GM12801 (cell line): ENCODE results near the gene CCSER2.

Experiments
- TF ChIP-seq, protein P1 (sequence below): IDR thresholded peaks from one replicate; pipeline ENCODE4 v1.5.1; 2011; ENCODE audit warnings: control low read depth; ENCODE audit not compliant: insufficient read length; ENCODE audit errors: extremely low read depth

Gene CCSER2

DNA sequence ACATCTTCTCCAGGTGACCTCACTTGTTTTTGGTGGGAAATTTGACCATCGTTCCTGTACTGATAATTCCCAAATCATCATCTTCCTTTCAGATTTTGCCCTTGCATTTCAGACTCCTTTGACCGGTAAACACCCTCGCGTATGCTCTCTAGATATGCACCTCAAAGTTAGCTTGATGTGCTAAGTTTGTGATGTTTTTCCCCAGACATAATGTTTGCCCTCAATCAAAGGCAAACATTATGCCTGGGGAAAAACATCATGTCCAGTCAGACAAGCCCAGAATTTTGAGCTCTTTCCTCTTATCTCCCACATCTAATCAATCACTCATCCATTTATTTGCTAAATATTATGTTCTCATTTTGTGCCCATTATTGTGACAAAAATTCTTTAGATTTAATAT lies 26.2 kb downstream of the CCSER2 start:
- TF ChIP-seq, protein P1, sequence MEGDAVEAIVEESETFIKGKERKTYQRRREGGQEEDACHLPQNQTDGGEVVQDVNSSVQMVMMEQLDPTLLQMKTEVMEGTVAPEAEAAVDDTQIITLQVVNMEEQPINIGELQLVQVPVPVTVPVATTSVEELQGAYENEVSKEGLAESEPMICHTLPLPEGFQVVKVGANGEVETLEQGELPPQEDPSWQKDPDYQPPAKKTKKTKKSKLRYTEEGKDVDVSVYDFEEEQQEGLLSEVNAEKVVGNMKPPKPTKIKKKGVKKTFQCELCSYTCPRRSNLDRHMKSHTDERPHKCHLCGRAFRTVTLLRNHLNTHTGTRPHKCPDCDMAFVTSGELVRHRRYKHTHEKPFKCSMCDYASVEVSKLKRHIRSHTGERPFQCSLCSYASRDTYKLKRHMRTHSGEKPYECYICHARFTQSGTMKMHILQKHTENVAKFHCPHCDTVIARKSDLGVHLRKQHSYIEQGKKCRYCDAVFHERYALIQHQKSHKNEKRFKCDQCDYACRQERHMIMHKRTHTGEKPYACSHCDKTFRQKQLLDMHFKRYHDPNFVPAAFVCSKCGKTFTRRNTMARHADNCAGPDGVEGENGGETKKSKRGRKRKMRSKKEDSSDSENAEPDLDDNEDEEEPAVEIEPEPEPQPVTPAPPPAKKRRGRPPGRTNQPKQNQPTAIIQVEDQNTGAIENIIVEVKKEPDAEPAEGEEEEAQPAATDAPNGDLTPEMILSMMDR: no peak

DNA sequence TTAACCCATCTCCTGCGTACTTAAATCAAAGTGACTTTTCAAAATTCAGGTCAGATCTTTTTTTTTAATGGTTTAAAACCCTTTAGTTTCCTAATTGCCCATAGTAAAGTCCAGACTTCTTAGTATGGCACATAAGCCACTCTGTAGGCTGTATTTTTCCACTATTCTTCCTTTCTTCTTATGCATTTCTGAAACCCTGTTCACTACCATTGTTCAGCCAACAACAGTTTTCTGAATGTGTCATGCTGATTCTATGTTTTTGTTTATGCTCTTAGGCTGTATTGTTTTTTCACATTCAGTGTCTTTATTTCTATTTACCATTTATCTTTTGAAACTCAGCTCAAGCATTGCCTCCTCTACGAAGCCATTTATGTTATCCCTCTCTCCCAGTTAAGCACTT lies 26.7 kb downstream of the CCSER2 start:
- TF ChIP-seq, protein P1: no peak

DNA sequence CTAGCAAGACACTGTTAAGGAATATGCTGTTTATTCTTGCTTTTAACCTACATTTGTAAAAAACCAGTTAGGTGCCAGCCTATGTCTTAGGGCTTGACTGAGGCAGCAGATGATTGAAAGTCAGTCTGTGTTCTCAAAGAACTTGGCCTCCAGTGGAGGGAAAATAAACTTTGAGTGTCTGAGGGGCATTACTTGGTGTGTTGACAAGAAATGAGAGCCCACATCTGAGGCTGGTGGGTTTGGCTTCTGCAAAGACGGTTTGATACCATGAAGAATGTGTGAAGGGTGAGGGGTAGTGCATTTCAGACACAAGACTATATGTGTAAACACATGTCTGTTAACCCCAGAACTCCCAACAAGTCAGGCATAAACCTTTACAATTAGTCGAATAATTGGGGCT lies 28.5 kb downstream of the CCSER2 start:
- TF ChIP-seq, protein P1: no peak

DNA sequence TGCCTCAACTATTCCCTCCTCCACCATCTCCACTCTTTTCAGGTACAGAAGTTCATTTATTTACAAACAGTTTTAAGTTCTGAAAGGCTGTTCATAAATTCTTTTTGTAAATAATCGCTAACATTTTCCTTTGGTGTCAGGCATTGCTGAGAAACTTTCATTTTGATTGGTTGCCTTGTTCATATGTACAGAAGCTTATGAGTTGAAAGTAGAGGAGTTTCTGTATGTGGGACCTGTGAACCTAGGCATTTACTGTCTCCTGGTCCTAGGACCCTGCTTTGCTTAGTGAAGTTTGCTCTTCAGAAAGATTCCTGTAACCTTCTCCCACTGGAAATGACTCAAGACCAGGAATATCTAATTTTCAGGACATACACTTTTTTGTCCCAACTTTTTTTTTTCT lies 30.4 kb downstream of the CCSER2 start:
- TF ChIP-seq, protein P1: no peak

DNA sequence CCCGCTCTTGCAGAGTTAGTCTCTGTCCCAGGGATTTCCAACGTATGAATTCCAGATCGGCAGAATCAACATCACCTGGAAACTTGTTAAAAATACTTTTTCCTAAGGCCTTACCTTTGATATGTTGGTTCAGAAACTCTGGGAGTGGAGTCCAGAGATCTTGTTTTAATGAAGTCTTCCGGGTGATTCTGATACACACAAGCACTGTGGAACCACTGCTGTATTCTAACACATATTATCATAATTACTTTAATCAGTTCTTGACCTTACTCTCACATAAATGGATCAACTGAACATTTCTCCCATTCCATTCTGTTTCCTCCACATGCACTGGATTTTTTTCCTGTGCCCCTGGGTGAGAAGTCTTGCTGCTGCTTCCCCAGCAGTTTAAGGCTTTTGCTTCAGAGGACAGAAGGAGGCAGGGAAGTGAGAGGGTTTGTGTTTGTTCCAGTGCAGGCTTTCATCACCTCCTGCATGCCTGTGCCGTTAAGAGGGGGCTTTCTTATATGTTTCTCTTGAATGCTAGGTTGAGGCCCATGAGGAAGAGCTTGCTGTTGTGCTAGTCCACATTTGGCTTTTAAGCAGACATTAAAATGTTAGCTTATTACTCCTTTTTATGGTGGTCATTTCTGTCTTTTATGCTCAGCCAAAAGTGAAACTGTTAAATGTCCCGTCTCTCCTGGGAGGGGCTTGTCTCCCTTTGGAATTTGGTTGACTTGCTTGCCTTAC lies 32.4 kb downstream of the CCSER2 start:
- TF ChIP-seq, protein P1: no peak

DNA sequence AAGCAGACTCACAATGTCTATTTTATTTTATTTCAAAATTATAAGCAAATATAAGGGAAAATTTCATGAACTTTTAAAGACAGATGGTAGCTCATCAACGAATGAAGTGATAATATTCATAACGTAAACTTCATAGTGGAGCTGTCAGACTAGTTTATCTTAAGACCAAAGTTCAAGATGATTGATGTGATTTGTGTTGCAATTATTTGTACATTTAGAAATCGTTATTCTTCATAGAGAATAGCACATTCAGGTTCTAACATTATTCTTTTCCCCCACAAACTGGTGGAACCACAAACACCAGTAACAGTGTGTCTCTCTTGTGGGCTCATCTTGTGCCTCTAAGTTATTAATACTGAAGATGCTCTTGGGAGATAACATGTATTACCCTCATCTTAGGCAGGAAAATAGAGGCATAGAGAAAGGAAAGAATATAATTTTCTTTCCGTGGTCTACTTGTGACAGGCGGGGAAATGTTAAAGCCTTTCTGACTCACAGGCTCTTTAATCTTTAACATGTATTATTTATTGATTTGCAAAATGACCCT lies 37.0 kb downstream of the CCSER2 start:
- TF ChIP-seq, protein P1: no peak

DNA sequence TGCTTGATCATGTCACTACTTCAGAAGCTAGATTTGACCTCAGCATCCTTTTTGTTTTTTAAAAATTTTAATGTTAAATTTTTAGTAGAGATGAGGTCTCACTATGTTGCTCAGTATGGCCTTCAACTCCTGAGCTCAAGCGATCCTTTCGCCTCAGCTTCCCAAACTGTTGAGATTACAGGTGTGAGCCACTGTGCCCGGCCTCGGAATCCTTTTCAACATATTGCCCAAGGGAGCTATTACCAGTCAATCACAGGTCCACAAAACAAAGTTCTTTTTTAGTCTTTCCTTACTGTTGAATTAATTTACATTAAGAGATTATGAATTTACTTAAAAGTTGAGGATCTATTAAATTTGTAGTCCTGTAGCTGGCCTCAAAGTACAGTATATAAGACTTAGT lies 37.7 kb downstream of the CCSER2 start:
- TF ChIP-seq, protein P1: no peak
